Midbrain (tissue), 1 donor: ENCODE data around the gene CACNA1C.

Experiments
- DNase-seq: peaks from one replicate; lab custom pipeline; 2025; lab: John Stamatoyannopoulos, UW

The CACNA1C gene

DNA sequence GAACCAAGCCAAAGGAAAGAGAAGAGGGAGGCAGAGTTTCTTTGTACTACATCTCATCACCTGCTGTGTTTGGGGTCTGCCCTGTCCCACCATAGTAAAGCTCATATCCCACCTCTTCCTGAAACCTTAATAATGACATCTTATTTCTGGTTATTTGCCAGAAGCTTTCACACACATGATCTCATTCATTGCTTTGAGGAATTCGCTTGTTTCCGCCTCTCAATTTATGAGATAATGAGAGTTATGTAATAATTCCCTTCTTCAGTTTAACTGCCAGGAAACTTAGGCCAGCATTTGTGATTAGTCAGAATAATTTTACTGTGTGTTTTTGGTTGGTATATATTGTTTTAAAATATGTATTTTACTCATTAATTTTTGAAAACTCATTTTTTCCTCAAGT is 205.2 kb downstream of the CACNA1C start:
- no peak for DNase-seq

GRCh38 chr12:2259369-2259768 is 206.6 kb downstream of the CACNA1C start:
- no peak for DNase-seq

- DNase-seq, result no peak
Observed at GRCh38 chr12:2260441-2260840, 207.7 kb downstream of the CACNA1C start.

DNA sequence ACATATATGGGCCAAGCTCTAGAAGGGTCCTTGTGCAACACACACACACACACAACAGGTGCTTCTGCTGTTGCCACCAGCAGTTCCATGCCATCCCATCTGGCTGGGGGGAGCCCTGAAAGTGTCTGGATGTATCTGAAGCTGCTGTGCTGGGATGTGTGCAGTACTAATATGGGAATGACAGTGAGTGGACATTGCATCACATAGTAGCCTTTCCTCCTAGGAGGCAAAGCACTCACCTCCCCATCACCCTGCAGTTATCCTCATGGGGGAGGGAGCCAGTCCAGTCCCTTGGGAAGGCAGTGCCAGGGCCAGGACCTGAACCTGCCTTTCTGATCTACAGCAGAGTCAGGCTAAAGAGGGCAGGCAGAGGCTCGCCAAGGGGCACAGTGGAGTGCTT is 208.9 kb downstream of the CACNA1C start:
- no peak for DNase-seq

- DNase-seq, result no peak
Observed at GRCh38 chr12:2262449-2262848, 209.7 kb downstream of the CACNA1C start.

DNA sequence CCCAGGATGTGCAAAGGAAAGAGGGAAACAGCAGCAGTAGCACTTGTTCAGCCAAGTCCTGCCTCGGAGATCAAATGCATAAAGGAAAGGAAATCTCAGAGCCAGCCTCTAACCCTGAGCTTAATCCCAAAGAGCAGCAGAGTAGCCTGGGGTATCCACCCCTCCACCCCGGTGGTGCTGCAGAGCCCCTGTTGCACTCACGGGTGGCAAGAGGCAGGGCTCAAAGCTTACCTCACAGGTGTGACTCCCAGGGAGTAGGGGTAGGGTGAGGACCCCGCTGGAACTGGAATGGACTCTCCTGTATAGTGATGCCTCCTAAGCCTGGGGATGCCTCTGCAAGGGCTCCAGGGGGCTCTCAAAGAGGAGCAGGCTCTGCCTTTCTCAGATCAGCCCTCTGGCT is 211.1 kb downstream of the CACNA1C start:
- no peak for DNase-seq

- DNase-seq, result no peak
Observed at GRCh38 chr12:2264651-2265232, 212.0 kb downstream of the CACNA1C start.

GRCh38 chr12:2265461-2266167 is 212.8 kb downstream of the CACNA1C start:
- no peak for DNase-seq

DNA sequence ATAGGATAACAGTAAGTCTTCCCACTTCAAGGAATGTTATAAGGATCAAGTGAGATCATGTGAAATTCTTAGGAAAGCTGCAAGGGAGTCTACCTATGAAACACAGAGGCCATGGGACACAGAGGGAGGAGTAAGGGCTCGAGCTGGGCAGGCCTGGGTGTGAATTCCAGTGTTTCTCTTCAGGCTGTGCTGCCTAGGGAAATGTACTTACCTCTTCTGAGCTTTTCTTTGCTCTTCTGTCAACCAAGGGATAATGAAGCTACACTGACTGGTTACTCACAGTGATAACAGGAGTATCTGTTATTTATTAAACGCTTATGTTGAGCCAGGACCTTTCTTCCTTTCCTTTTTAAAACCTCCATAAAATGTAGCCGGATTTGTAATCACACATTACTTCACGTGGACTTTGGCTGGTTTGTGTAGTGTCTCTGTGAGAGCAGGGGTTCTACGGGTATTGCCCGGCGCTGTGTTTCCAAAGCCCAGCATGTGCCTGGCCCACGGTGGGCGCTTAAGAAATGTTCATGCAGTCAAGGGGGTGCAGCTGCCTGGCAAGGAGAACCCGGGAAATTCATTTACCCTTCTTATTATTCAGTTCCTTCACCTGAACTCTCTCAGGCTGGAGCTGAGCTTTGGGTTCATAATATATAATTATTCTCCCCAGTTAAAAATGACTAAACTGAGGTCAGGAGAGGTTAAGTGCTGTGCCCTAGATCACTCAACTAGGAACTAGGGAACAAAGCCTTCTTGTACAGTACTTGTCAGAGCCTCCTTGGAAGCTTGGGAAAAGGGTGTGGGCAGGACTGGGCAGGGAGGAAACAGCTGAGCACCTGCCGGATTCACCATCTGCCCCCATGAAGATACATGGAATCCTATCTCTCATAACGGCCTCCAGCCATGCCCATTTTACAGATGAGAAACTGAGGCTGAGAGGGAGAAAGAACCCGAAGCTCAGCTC is 214.2 kb downstream of the CACNA1C start:
- DNase-seq, result no peak

DNA sequence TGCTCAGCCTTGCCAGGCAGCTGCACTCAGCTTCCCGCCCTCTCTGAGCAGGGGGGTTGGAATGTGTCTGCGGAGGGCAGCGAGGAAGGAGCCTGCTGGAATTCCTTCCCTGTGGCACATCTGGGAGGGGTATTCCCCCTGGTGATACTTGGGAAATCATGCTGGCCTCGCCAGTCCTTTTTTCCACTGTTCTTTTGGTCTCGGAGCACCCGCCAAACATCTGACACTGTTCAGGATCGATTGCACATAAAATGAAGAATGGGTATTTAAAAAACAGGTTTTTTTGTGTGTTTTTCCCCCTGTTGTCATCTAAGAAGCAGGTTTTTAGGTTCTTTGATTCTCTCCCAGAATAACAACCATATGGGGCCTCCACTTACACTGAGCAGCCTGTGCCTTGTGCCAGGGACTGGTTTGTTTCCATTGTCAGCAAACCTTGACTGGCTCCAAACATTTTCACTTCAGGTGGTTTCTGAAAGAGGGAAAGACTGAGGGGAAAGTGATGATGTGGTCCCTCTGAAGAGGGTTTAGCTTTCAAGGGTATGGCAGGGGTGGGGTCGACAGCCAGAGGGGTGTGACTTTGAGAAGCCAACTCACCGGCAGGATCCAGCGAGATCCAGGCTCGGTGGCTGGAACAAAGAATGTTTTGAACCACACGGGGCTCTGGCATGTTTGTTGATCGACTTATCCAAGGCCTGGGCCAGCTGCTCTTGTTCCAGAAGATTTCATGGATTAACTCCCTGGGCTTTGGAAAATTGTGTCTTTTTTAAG is 215.1 kb downstream of the CACNA1C start:
- DNase-seq, result no peak

DNA sequence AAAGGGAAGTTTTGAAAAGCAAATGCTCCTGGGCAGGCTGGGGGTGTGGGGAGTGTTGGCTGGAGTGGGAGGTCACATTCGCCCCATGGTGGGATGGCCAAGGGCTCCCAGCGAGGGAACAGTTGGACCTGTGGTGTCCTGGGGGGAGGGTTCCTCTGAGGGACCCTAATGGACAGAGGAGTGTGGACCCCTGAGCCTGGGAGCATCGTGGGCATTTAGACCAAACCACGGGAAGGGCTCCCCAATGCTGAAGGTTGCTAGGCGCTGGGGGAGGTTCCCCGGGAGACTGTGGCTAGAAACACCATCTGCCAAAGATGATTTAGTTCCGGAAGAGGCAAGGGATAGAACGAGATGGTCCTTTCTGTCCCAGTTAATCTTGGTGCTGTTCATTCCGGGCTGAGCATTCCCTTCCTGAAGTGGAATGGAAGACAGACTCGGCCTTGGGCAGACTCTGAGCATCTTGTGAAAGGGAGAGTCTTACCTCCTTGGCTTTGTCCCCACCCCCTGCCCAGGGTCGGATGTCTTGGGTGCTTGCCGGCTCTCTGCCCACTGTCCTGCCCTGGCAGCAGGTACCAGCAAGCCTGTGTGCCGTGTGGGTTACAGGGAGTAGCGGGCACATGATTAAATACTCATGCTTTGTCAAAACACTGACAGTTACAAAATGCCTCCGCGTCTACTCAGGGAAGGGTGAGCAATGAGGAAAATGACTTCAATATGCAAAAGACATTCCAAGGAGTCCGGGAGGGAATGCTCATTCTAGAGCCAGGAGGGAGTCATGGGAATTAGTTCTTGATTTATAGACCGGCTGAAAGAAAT is 215.9 kb downstream of the CACNA1C start:
- no peak for DNase-seq

DNA sequence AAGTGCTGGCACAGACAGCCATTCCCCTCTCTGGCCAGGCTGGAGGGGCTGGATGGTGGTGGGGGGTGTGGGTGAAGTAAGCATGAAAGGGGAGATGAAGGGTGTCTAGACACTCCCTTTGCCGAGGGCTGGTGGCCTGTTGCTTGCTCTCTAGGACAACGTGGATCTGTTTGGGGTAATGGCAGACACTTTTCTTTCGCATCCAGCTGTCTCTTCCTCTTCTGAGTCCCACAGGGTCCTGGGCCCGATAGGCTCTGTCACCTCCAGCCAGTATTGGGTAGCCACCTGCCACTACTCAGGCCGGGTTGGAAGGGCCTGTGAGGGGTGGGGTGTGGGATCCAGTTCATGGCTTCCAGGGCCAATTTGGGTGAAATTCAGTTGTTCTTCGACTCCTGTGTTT is 218.1 kb downstream of the CACNA1C start:
- DNase-seq, result no peak

DNA sequence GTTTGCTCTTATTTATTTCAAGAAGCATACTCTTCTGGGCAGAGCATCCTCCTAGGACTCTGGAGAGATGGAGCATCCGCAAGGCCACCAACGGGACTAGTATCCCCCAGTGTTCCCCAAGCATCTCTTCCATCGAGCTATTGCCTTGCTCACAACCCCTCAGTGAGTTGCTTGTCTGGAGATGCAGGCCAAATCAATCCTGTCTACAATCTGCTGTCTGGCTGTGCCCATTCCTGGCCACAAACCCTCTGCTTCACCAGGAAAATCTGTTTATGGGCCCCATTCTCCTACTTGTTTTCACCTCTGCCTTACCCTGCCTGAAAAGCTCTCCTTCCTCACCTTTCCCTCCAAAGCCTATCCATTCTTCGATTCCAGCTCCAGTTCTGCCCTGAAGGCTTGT is 219.2 kb downstream of the CACNA1C start:
- DNase-seq, result no peak

GRCh38 chr12:2273288-2273687 is 220.5 kb downstream of the CACNA1C start:
- no peak for DNase-seq

DNA sequence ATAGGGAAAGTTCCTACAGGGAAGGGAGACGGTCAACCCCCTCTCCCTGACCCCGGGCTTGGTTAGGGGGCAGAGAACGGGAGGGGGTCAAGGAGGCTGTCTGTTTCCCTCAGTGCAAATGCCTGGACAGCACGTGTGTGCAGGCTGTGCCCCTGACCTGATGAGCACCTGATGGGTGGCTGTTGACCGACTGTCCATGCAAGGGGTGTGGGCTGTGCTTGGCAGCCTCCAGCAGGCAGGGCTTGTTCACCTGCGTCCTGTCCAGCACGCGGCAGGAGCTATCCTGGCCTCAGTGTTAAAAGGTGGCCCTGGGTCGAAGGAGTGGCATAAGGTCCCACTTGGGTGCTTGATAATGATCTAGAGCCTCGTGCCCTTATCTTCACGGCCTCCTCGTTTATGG is 221.0 kb downstream of the CACNA1C start:
- no peak for DNase-seq

GRCh38 chr12:2274733-2275132 is 221.9 kb downstream of the CACNA1C start:
- DNase-seq, result no peak

GRCh38 chr12:2276288-2277033 is 223.7 kb downstream of the CACNA1C start:
- DNase-seq, result no peak

GRCh38 chr12:2277492-2278155 is 224.8 kb downstream of the CACNA1C start:
- DNase-seq, result no peak

DNA sequence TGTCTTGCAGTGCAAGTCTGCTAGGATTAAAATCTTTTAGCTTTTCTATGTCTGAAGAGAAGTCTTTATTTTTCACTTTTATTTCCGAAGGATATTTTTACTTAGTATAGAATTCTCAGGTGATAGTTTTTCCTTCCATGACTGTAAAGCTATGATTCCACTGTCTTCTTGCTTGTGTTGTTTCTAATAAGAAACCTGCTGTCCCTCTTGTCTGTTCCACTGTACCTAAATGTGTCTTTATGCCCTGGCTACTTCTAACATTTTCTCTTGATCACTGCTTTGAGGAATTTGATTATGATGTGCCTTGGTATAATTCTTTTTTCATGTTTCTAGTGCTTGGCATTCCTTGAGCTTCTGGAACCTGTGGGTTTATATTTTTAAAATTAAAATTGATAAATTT is 228.7 kb downstream of the CACNA1C start:
- DNase-seq, result no peak

GRCh38 chr12:2282318-2282717 is 229.5 kb downstream of the CACNA1C start:
- no peak for DNase-seq
